K562 (cell line): ENCODE measurements around the gene RCE1. TPM values are rescaled to one million over a fixed set of nuclear protein-coding genes. Genes with fewer than 3 reads are reported as not detected.

ENCODE experiments used
- ATAC-seq: fragments of 200-7000 bp; cut with Tn5 transposase; 3 replicates; pipeline ENCODE4 v1.9.1; 2020; ENCODE audit warnings: moderate library complexity
- BruUV-seq: library from RNA; stranded (reverse); fragments of 400-500 nt; replicated peaks from 2 replicates; lab custom pipeline; 2021; lab: Mats Ljungman, UMichigan
- CTCF ChIA-PET: fragments of 300-600 bp; formaldehyde crosslinking; extraction: SDS; loops from one replicate; lab custom pipeline; 2021; ENCODE audit warnings: low intra/inter-chr PET ratio; lab: Yijun Ruan, JAX
- POLR2A ChIA-PET: fragments of 300-600, 350-650 bp; sonication (Branson Sonifier 250); formaldehyde crosslinking; extraction: SDS; loops from one replicate; lab custom pipeline; 2021; ENCODE audit warnings: antibody characterized with exemption, inconsistent platforms; lab: Yijun Ruan, JAX
- DNase-seq, 4 experiments: peaks; one replicate each; pipeline versions ENCODE4 v3.0.0 to v3.0.0-alpha.2; 2011 to 2018; ENCODE audit warnings: low spot score in 3 of 4, mixed read lengths in 3 of 4; ENCODE audit errors: extremely low read depth in 1 of 4
- FAIRE-seq: peaks from 2 replicates; lab custom pipeline; 2011; peaks lifted over from hg19 to GRCh38; lab: Jason Lieb, UNC
- H2AFZ ChIP-seq: 2 replicates; pipeline ENCODE4 v1.6.0; 2011; ENCODE audit warnings: low read depth, low read length, control low read depth, inconsistent platforms
- H3K27ac ChIP-seq: fragments of 200-600 bp; 3 replicates; pipeline ENCODE4 v1.8.0; 2011; ENCODE audit warnings: low read depth, mild to moderate bottlenecking, control low read depth, inconsistent platforms, low read length, moderate library complexity, mixed read lengths; ENCODE audit errors: extremely low read depth
- H3K27me3 ChIP-seq, 2 experiments: fragments of 300-600 bp in 1 of 2; 2 replicates in 1 of 2; 3 replicates in 1 of 2; pipeline versions ENCODE4 v1.6.0 to v1.8.0; 2011; ENCODE audit warnings: inconsistent platforms in 2 of 2, low read length in 2 of 2, mild to moderate bottlenecking in 1 of 2, mixed read lengths in 1 of 2, moderate library complexity in 1 of 2; ENCODE audit not compliant: control insufficient read depth in 2 of 2, insufficient read depth in 2 of 2
- H3K36me3 ChIP-seq: fragments of 300-600 bp; 3 replicates; pipeline ENCODE4 v1.8.0; 2011; ENCODE audit warnings: mild to moderate bottlenecking, low read length, inconsistent platforms; ENCODE audit not compliant: control insufficient read depth, insufficient read depth
- H3K4me1 ChIP-seq, 2 experiments: fragments of 200-600 bp in 1 of 2; replicated peaks in 1 of 2; 2 replicates in 1 of 2; 3 replicates in 1 of 2; pipeline versions ENCODE4 v1.5.1 to v1.8.0; 2011; ENCODE audit warnings: inconsistent platforms in 2 of 2, low read length in 2 of 2, mild to moderate bottlenecking in 1 of 2, mixed read lengths in 1 of 2, moderate library complexity in 1 of 2; ENCODE audit not compliant: control insufficient read depth in 2 of 2, insufficient read depth in 2 of 2
- H3K4me2 ChIP-seq: 2 replicates; pipeline ENCODE4 v1.6.1; 2011; ENCODE audit warnings: low read length, control low read depth, inconsistent platforms, mixed read lengths; ENCODE audit not compliant: insufficient read depth
- H3K4me3 ChIP-seq: fragments of 200-600 bp; sonication (generic), shearing (Covaris generic); 2 replicates; pipeline ENCODE4 v1.5.1; 2016; ENCODE audit warnings: control low read depth, inconsistent platforms
- H3K79me2 ChIP-seq: fragments of 200-600 bp; 3 replicates; pipeline ENCODE4 v1.8.0; 2011; ENCODE audit warnings: low read length, inconsistent platforms; ENCODE audit not compliant: control insufficient read depth, insufficient read depth
- H3K9ac ChIP-seq, 2 experiments: 2 replicates each; pipeline versions ENCODE4 v1.6.0 to v1.6.1; 2011; ENCODE audit warnings: low read depth in 2 of 2, low read length in 2 of 2, control low read depth in 1 of 2, inconsistent platforms in 1 of 2, mild to moderate bottlenecking in 1 of 2, mixed read lengths in 1 of 2; ENCODE audit not compliant: insufficient read depth in 1 of 2
- H3K9me1 ChIP-seq: one replicate; pipeline ENCODE4 v1.6.0; 2011; ENCODE audit warnings: inconsistent platforms, mild to moderate bottlenecking, low read length, moderate library complexity; ENCODE audit not compliant: control insufficient read depth, insufficient read depth
- H3K9me3 ChIP-seq: replicated peaks from 2 replicates; pipeline ENCODE4 v1.5.1; 2011; ENCODE audit warnings: low read depth, low read length, inconsistent platforms; ENCODE audit not compliant: control insufficient read depth, insufficient read depth
- H4K20me1 ChIP-seq: replicated peaks from 2 replicates; pipeline ENCODE4 v1.6.1; 2011; ENCODE audit warnings: low read length, inconsistent platforms, mixed read lengths; ENCODE audit not compliant: control insufficient read depth, insufficient read depth
- CBX1 ChIP-seq: sonication (generic); IDR thresholded peaks from 2 replicates; pipeline ENCODE4 v1.6.1; 2016; ENCODE audit warnings: antibody characterized with exemption, low read depth, mild to moderate bottlenecking
- DMBX1 ChIP-seq: fragments of 250-450 bp; sonication (Bioruptor Pico); IDR thresholded peaks from 2 replicates; pipeline ENCODE4 v1.8.0; 2022; ENCODE audit warnings: inconsistent platforms, mild to moderate bottlenecking, moderate library complexity, borderline replicate concordance
- EP400 ChIP-seq: fragments of 450-650 bp; IDR thresholded peaks from 2 replicates; pipeline ENCODE4 v1.6.1; 2017; ENCODE audit warnings: antibody characterized with exemption, mild to moderate bottlenecking, moderate library complexity
- FOXP1 ChIP-seq: sonication (generic); formaldehyde crosslinking; IDR thresholded peaks from 2 replicates; pipeline ENCODE4 v1.8.0; 2022; ENCODE audit warnings: mild to moderate bottlenecking, missing genetic modification reagents
- GATAD2B ChIP-seq: fragments of 450-650 bp; IDR thresholded peaks from 2 replicates; pipeline ENCODE4 v1.6.1; 2017; ENCODE audit warnings: mild to moderate bottlenecking, borderline replicate concordance
- HNRNPL ChIP-seq: fragments of 200-400 bp; formaldehyde crosslinking; IDR thresholded peaks from 2 replicates; pipeline ENCODE4 v1.6.1; 2017; ENCODE audit warnings: low read depth, mild to moderate bottlenecking, low read length
- KHSRP ChIP-seq: fragments of 450-650 bp; IDR thresholded peaks from 2 replicates; pipeline ENCODE4 v1.6.1; 2017
- NR2C2 ChIP-seq, 2 experiments: fragments of 200-800 bp in 1 of 2; sonication (Bioruptor generic) in 1 of 2; sonication (generic) in 1 of 2; formaldehyde crosslinking in 1 of 2; IDR thresholded peaks; 2 replicates each; pipeline versions ENCODE4 v1.6.1 to v1.8.0; 2016 to 2022; ENCODE audit warnings: mild to moderate bottlenecking in 1 of 2, missing compliant biosample characterization in 1 of 2, missing genetic modification characterization in 1 of 2, missing genetic modification reagents in 1 of 2
- SAP30 ChIP-seq: fragments of 200-600 bp; sonication (generic); IDR thresholded peaks from 2 replicates; pipeline ENCODE4 v1.6.1; 2012; ENCODE audit warnings: borderline replicate concordance, low read depth, mild to moderate bottlenecking, moderate library complexity, low read length, control low read depth, inconsistent platforms; ENCODE audit not compliant: insufficient read depth, poor library complexity, severe bottlenecking
- YY1 ChIP-seq, 3 experiments: IDR thresholded peaks; 2 replicates each; pipeline ENCODE4 v1.6.1; 2011; ENCODE audit warnings: low read length in 2 of 3, mild to moderate bottlenecking in 2 of 3, moderate library complexity in 2 of 3, borderline replicate concordance in 1 of 3, control low read depth in 1 of 3, low read depth in 1 of 3; ENCODE audit not compliant: insufficient read depth in 3 of 3, insufficient replicate concordance in 2 of 3, control insufficient read depth in 1 of 3, insufficient read length in 1 of 3; ENCODE audit errors: extremely low read depth in 1 of 3
- ZNF3 ChIP-seq: fragments of 250-450 bp; sonication (Bioruptor Pico); IDR thresholded peaks from 2 replicates; pipeline ENCODE4 v1.5.0; 2021; ENCODE audit warnings: mild to moderate bottlenecking, moderate library complexity
- ZNF354B ChIP-seq: fragments of 250-450 bp; sonication (Bioruptor Pico); IDR thresholded peaks from 2 replicates; pipeline ENCODE4 v1.4.0; 2020
- ZNF766 ChIP-seq: fragments of 200-800 bp; sonication (Bioruptor generic); conservative IDR thresholded peaks from 2 replicates; pipeline ENCODE4 v1.6.1; 2016; ENCODE audit warnings: missing genetic modification characterization, missing compliant biosample characterization
- WGBS: fragments of 100-300 bp; shearing (Covaris generic); methylation state at CpG from one replicate; pipeline ENCODE4 v1.1.6; 2016; ENCODE audit warnings: low coverage, mixed read lengths; ENCODE audit not compliant: insufficient coverage; ENCODE audit errors: missing lambda C conversion rate; 5-methylcytosine and 5-hydroxymethylcytosine counted together
- in situ Hi-C: fragments of 300-500 bp; cut with MboI; formaldehyde crosslinking; loops from 4 replicates; pipeline ENCODE4 v1.15.0; 2018; ENCODE audit warnings: inconsistent platforms, mixed read lengths
- intact Hi-C: fragments of 100-400 bp; cut with micrococcal nuclease; formaldehyde crosslinking; loops from 2 replicates; pipeline ENCODE4 v1.14.2; 2022
- polyA plus RNA-seq, 8 experiments: library from polyadenylated mRNA; depleted of rRNA in 4 of 8; stranded (reverse) in 5 of 8; unstranded in 3 of 8; fragments of >200 nt; fragmentation: Nextera tagmentation in 2 of 8; fragmentation: Illumina TruSeq in 1 of 8; extraction: Ambion mirVana in 2 of 8; extraction: Trizol in 1 of 8; gene quantifications; 2 replicates each; pipeline versions ENCODE4 v1.2.1 to v1.2.3, GENCODE V29; 2011 to 2014; ENCODE audit warnings: inconsistent platforms in 1 of 8, missing spikeins in 1 of 8
- total RNA-seq, 7 experiments: library from RNA; depleted of rRNA in 6 of 7; stranded (reverse); fragments of >200 nt in 6 of 7; fragmentation: Illumina TruSeq in 2 of 7; extraction: Trizol in 2 of 7; gene quantifications; 2 replicates each; pipeline versions ENCODE4 v1.2.1 to v1.2.3, GENCODE V29; 2011 to 2021; ENCODE audit warnings: low replicate concordance in 1 of 7
- TF ChIP-seq, protein P1 (sequence below): sonication (generic); formaldehyde crosslinking; IDR thresholded peaks from 2 replicates; pipeline ENCODE4 v1.9.0; 2022; ENCODE audit warnings: mild to moderate bottlenecking, missing genetic modification reagents
- TF ChIP-seq, protein P2 (sequence below): sonication (generic); formaldehyde crosslinking; IDR thresholded peaks from 2 replicates; pipeline ENCODE4 v1.9.0; 2022; ENCODE audit warnings: mild to moderate bottlenecking, missing genetic modification reagents
- TF ChIP-seq, protein P3 (sequence below): sonication (generic); formaldehyde crosslinking; IDR thresholded peaks from 2 replicates; pipeline ENCODE4 v1.8.0; 2022; ENCODE audit warnings: mild to moderate bottlenecking, missing genetic modification reagents
- TF ChIP-seq, protein P4 (sequence below): fragments of 450-650 bp; formaldehyde crosslinking; IDR thresholded peaks from 2 replicates; pipeline ENCODE4 v1.4.0; 2020; ENCODE audit warnings: mild to moderate bottlenecking, mixed read lengths

RCE1 gene
- total and polyA plus RNA-seq, 9 of the 15 experiments (the other 6 are each of a cell fraction or from before 2014, with no cell fraction given): 0.75 to 41.5 (median 15.1) TPM

DNA sequence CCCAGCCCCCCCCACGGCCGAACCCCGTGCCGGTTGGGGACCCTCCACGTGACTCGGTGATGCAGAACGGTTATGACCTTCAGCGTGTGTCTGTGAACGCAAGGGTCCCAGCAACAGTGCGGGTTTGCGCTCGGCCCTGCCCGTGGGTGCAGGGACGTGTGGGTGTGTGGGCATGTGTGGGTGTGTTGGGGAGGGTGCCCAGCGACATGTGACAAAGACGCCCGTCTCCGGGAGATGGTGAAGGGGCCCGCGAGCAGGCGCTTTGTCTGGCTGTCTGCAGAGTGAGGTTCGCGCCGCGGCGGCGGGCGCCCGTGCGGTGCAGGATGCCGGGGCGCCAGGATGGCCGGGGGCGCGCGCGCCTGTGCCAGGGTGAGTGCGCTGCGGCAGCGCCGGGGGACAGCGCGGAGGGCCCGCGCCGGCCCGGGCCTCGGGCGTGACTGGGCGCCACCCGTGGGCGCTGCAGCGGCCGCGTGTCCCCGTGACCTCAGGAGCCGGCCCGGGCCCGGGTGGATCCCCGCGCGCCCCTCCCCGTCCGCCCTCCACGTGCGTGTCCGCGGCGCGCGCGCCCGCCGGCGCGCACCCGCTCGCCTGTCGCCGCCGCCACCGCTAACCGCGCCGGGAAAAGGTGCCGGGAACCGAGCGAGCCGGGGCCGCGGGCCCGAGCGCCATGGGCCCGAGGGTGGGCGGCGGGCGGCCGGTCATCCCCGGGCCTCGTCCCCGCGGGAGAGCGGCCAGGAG, 13.4 kb downstream of the RCE1 start, which contains the start of gene LRFN4:
Gene LRFN4, plus strand, starts transcription at position 569 of the 738 bp plus-strand sequence. CDS start 681 bp downstream, outside the sequence.
- H2AFZ ChIP-seq: peak within 1 kb of the TSS; percentile 92
- BruUV-seq: no TSS peak
- H3K27me3 ChIP-seq: no peaks in the 10 kb centered on the region
- no peaks in the 10 kb centered on the region for H4K20me1 ChIP-seq
- peak within 1 kb of the TSS; percentile 98 for H3K27ac ChIP-seq
- peak; percentile 37 to 71 (median 70) for DNase-seq
- no peaks in the 10 kb centered on the region for H3K9me1 ChIP-seq
- peak within 1 kb of the TSS; percentile 96 for H3K4me2 ChIP-seq
- 20% methylated on average over 71 of the region's 103 CpGs for WGBS
- H3K79me2 ChIP-seq: peaks cover 25% of the 10 kb centered on the region
- intact Hi-C loops: no loop called here
- peak within 1 kb of the TSS; percentile 96 to 99 for H3K9ac ChIP-seq
- peak within 1 kb of the TSS; percentile 68 for H3K4me3 ChIP-seq
- ChIA-PET CTCF (no interaction called here), POLR2A (interaction anchor here (0.9 to 5.5 kb wide), 5 partner anchors 9 to 119 kb away, joined by 3 to 58 read pairs (median 6); partner anchors contain the start of gene RCE1)
- ATAC-seq: peak; percentile 13
- peaks cover 11 to 92% of the 10 kb centered on the region in 2 experiments; a peak in 4 of 5 replicates for H3K4me1 ChIP-seq
- H3K9me3 ChIP-seq: no peaks in the 10 kb centered on the region
- in situ Hi-C loops: no loop called here
- peak; percentile 51 for FAIRE-seq
- peaks cover 38% of the 10 kb centered on the region; the same call in 2 of the 3 replicates for H3K36me3 ChIP-seq
- TF ChIP-seq HNRNPL (peak; percentile 98), KHSRP (no peak), ZNF354B (CRISPR knock-in tag) (no peak), ZNF3 (CRISPR knock-in tag) (no peak), CBX1 (peak; percentile 58; the same call in 1 of the 2 replicates), GATAD2B (0 out of 2 replicates have a peak, but pooled peaks have one; percentile 56), DMBX1 (peak; percentile 44; the same call in 1 of the 2 replicates), NR2C2 (CRISPR knock-in tag; IDR thresholded peaks at IDR 0.05) (no peak), NR2C2 (tag; IDR thresholded peaks at IDR 0.05) (peak; percentile 48), YY1 (IDR thresholded peaks at IDR 0.05; ENCODE audit: borderline replicate concordance in 1 of 3, control insufficient read depth in 1 of 3, extremely low read depth in 1 of 3, insufficient read depth in 3 of 3, insufficient read length in 1 of 3, insufficient replicate concordance in 2 of 3, low read depth in 1 of 3, low read length in 2 of 3) (no peak), SAP30 (peak; percentile 64), FOXP1 (CRISPR knock-in tag) (0 out of 2 replicates have a peak, but pooled peaks have one; percentile 18), EP400 (peak; percentile 73; the same call in 1 of the 2 replicates), ZNF766 (CRISPR knock-in tag) (0 out of 2 replicates have a peak, but pooled peaks have one; percentile 29)
- TF ChIP-seq, protein P1, sequence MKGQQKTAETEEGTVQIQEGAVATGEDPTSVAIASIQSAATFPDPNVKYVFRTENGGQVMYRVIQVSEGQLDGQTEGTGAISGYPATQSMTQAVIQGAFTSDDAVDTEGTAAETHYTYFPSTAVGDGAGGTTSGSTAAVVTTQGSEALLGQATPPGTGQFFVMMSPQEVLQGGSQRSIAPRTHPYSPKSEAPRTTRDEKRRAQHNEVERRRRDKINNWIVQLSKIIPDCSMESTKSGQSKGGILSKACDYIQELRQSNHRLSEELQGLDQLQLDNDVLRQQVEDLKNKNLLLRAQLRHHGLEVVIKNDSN: peak; percentile 82
- TF ChIP-seq, protein P2, sequence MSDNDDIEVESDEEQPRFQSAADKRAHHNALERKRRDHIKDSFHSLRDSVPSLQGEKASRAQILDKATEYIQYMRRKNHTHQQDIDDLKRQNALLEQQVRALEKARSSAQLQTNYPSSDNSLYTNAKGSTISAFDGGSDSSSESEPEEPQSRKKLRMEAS (CRISPR knock-in tag): peak; percentile 66; the same call in 1 of the 2 replicates
- TF ChIP-seq, protein P3, sequence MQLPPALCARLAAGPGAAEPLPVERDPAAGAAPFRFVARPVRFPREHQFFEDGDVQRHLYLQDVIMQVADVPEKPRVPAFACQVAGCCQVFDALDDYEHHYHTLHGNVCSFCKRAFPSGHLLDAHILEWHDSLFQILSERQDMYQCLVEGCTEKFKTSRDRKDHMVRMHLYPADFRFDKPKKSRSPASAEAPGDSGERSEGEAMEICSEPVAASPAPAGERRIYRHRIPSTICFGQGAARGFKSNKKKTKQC (CRISPR knock-in tag): no peak
- TF ChIP-seq, protein P4, sequence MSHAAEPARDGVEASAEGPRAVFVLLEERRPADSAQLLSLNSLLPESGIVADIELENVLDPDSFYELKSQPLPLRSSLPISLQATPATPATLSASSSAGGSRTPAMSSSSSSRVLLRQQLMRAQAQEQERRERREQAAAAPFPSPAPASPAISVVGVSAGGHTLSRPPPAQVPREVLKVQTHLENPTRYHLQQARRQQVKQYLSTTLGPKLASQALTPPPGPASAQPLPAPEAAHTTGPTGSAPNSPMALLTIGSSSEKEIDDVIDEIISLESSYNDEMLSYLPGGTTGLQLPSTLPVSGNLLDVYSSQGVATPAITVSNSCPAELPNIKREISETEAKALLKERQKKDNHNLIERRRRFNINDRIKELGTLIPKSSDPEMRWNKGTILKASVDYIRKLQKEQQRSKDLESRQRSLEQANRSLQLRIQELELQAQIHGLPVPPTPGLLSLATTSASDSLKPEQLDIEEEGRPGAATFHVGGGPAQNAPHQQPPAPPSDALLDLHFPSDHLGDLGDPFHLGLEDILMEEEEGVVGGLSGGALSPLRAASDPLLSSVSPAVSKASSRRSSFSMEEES (CRISPR knock-in tag): peak; percentile 30
